HL-60/S4 (cell line): Measurements from ENCODE around the gene FLNB.

Source experiments
- in situ Hi-C: fragments of 300-500 bp; cut with MboI; formaldehyde crosslinking; loops from 2 replicates; pipeline ENCODE4 v1.14.3; 2022; ENCODE audit warnings: low sequenced_read_pairs

FLNB gene

GRCh38 chr3:58027704-58028317 is 19.6 kb downstream of the FLNB start:
- in situ Hi-C loops, result no loop called here

- in situ Hi-C loops, result no loop called here
Measured at GRCh38 chr3:58028902-58029301, 20.7 kb downstream of the FLNB start.

- in situ Hi-C loops, result no loop called here
Measured at GRCh38 chr3:58029842-58030584, 21.8 kb downstream of the FLNB start.

- in situ Hi-C loops, result no loop called here
Measured at GRCh38 chr3:58032186-58032585, 24.0 kb downstream of the FLNB start.

GRCh38 chr3:58034738-58035523 is 26.7 kb downstream of the FLNB start:
- in situ Hi-C loops, result no loop called here

- in situ Hi-C loops, result no loop called here
Measured at GRCh38 chr3:58035524-58036255, 27.5 kb downstream of the FLNB start.

GRCh38 chr3:58036293-58037032 is 28.2 kb downstream of the FLNB start:
- in situ Hi-C loops, result no loop called here

- in situ Hi-C loops, result no loop called here
Measured at GRCh38 chr3:58037141-58037910, 29.1 kb downstream of the FLNB start.

GRCh38 chr3:58038675-58039292 is 30.6 kb downstream of the FLNB start:
- in situ Hi-C loops, result no loop called here

GRCh38 chr3:58039601-58040000 is 31.4 kb downstream of the FLNB start:
- in situ Hi-C loops, result no loop called here

- in situ Hi-C loops, result no loop called here
Measured at GRCh38 chr3:58041182-58041825, 33.1 kb downstream of the FLNB start.

GRCh38 chr3:58041826-58042324 is 33.7 kb downstream of the FLNB start:
- in situ Hi-C loops, result no loop called here

GRCh38 chr3:58042947-58043707 is 34.9 kb downstream of the FLNB start:
- in situ Hi-C loops, result no loop called here

GRCh38 chr3:58043933-58044332 is 35.7 kb downstream of the FLNB start:
- in situ Hi-C loops, result no loop called here

GRCh38 chr3:58044691-58045483 is 36.7 kb downstream of the FLNB start:
- in situ Hi-C loops, result no loop called here

- in situ Hi-C loops, result no loop called here
Measured at GRCh38 chr3:58047826-58048225, 39.6 kb downstream of the FLNB start.

GRCh38 chr3:58048301-58048700 is 40.1 kb downstream of the FLNB start:
- in situ Hi-C loops, result no loop called here
